Ishikawa (cell line): ENCODE measurements around the gene CD84.

Experiments
- CEBPB ChIP-seq: IDR thresholded peaks from 2 replicates; pipeline ENCODE4 v1.6.1; 2012
- EP300 ChIP-seq: IDR thresholded peaks from 2 replicates; pipeline ENCODE4 v1.6.1; 2012; ENCODE audit warnings: borderline replicate concordance
- FOXM1 ChIP-seq: IDR thresholded peaks from 2 replicates; pipeline ENCODE4 v1.6.1; 2012; ENCODE audit warnings: low read depth, borderline replicate concordance
- MAX ChIP-seq: IDR thresholded peaks from 2 replicates; pipeline ENCODE4 v1.6.1; 2012
- NFIC ChIP-seq: IDR thresholded peaks from 2 replicates; pipeline ENCODE4 v1.6.1; 2012
- RAD21 ChIP-seq: IDR thresholded peaks from 2 replicates; pipeline ENCODE4 v1.6.1; 2012; ENCODE audit warnings: low read depth
- REST ChIP-seq: IDR thresholded peaks from 2 replicates; pipeline ENCODE4 v1.6.1; 2012; ENCODE audit warnings: low read depth, mild to moderate bottlenecking
- TAF1 ChIP-seq: IDR thresholded peaks from 2 replicates; pipeline ENCODE4 v1.6.1; 2012; ENCODE audit warnings: low read depth, mild to moderate bottlenecking
- TCF12 ChIP-seq: IDR thresholded peaks from 2 replicates; pipeline ENCODE4 v1.6.1; 2012; ENCODE audit warnings: low read depth
- USF1 ChIP-seq: IDR thresholded peaks from 2 replicates; pipeline ENCODE4 v1.6.1; 2012
- YY1 ChIP-seq: IDR thresholded peaks from 2 replicates; pipeline ENCODE4 v1.6.1; 2012; ENCODE audit warnings: low read depth
- ZBTB7A ChIP-seq: IDR thresholded peaks from 2 replicates; pipeline ENCODE4 v1.6.1; 2012; ENCODE audit warnings: low read depth

- no peak for TF ChIP-seq FOXM1
- no peak for TF ChIP-seq YY1
- TF ChIP-seq TAF1, result no peak
- no peak for TF ChIP-seq CEBPB
- no peak for TF ChIP-seq EP300
- no peak for TF ChIP-seq RAD21
- no peak for TF ChIP-seq REST
- TF ChIP-seq NFIC, result no peak
- TF ChIP-seq TCF12, result no peak
- TF ChIP-seq ZBTB7A, result no peak
- TF ChIP-seq USF1, result no peak
- TF ChIP-seq MAX, result no peak
Observed at GRCh38 chr1:160625321-160625720, 46.0 kb upstream of the CD84 start.
